Cerebellar cortex (tissue), 1 donor: ENCODE measurements around the gene DCLK2.

Experiments
- DNase-seq: peaks from one replicate; pipeline ENCODE4 v3.0.0-alpha.2; 2015; ENCODE audit warnings: low spot score

DCLK2 gene

DNA sequence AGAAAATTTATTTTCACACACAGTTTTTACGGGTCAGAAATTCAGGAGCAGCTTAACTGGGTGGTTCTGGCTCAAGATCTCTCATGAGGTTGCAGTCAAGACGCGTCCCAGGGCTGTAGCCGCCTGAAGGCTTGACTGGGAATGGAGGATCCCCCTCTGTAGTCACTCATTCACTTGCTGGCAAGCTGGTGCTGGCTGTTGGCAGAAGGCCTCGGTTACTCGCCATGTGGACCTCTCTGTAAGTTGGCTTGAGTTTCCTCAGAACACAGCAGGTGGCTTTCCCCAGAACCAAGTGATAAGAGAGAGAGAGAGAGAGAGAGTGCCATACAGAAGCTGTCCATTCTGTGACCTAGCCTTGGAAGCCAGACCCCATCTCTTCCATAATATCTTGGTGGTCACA, 132.8 kb downstream of the DCLK2 start:
- DNase-seq: peak; percentile 91

DNA sequence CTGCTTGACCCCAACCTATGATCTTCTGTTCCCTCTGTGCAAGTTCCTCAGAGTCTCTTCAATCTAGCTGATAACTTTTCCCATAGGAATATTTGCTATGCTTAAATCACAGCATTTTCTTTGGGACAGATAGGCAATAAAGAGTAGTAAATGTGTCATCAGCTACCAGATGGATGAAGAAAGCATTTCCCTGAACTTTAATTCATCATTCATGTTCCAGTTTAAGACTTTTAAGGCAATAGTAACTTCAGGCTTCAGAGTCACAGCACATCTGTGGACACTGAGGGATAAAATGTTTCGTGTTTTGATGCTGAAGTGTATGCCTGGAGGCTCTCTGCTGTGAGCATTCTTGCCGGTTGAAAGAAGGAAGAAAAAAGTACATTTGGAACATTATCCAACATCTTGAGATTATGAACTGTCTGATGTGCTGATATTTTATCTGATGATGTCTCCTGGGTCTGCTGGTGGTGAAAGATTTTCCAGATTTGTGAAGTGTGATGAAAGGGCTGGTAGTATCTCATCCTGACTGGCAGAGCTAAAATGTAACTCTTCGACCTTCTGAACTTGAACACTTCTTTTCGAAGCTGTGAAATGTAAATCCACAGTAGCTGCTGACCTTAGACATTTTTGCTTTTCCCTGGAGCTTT, 133.7 kb downstream of the DCLK2 start:
- no peak for DNase-seq

GRCh38 chr4:150212485-150212884, 134.2 kb downstream of the DCLK2 start:
- DNase-seq: no peak

DNA sequence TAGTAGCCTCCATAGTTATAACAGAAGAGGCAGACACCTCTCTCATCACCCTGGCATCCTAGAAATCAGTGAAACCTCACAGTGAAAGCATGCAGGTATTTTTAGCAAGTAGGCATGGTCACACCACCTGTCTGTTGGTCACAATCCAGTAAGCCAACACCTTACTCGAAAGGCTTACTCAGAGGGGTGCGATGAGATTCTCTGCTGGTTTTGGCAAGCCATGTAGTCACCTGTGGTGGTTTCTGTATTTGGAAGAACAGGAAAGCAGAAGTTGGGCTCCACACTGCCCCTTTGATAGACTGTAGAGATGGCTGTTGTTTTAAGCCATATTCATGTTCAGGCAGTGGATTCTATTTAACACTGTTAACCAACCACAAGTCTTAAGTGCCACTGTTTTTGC, 134.7 kb downstream of the DCLK2 start:
- peak; percentile 98 for DNase-seq

GRCh38 chr4:150215601-150216000, 137.4 kb downstream of the DCLK2 start:
- no peak for DNase-seq

DNA sequence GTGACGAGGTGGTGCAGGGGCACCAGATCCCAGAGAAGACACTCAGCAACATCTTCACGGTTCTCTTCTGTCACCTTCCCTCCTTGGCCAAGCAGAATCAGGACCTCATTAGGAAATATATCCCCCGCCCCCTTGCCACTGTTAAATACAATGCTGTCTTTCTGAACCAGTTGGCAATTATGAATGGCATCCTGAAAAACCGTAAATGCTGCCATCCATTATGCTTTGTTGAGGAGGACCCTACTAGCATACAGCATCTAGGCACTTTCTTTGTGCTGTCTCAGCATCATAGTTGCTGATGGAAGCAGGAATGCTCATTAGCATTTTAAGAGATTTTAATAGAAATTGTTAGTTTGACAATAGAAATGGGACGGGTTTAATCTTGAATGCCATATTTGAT, 138.5 kb downstream of the DCLK2 start:
- no peak for DNase-seq

DNA sequence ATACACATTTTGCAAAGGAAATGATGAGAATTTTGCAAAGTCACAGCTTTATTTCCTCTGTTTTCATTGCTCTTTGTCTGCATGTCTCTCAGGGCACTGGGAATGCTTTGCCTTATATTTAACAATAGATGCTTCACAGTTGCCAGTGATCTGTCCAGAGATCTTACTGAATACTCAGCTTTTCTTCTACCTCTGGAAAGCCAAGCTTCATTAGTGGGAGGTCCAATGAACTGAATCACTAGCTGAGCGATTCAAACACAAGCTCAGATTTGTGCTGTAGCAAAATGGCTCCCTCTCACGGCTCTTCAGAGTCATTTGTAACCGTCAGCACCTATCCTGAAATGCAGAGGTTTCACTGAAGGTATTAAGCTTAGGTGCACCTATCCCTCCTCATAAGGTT, 138.9 kb downstream of the DCLK2 start:
- DNase-seq: peak; percentile 34

DNA sequence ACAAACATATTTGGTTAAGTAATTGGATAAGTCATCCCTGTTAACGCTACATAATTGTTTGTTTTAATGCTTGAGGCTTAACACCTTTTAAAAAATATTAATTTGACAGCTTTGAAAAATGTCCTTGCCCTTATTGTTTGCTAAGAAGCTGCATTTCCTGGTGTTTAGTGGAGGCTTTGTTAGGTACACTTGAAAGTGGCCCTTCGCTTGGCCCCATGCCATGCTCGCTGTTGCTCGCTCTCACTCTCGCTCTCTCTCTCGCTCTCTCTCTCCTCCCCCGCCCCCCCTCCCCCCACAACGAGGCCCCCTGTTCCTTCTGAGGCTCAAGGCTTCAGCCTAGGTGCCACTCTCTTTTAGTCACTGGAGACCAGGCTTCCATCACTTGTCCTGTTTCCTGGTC, 139.6 kb downstream of the DCLK2 start:
- DNase-seq: no peak

DNA sequence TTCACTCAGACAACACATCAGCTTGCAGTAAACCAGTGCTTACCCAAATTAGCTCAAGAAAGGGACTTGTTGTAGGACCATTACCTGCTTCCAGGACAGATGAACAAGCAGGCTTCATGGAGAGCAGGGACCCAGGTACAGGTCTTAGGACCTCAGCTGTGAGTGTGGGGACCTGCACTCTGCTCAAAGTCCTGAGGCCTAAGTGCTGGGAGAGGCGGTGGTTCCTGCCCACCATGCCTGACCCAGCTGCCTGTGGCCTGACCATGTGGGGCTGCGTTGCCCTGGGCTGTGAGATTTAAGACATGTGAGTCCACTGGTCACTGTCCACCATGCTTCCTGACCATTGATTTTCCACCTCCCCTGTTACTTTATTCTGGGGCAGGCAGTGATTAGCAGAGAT, 140.2 kb downstream of the DCLK2 start:
- DNase-seq: no peak

DNA sequence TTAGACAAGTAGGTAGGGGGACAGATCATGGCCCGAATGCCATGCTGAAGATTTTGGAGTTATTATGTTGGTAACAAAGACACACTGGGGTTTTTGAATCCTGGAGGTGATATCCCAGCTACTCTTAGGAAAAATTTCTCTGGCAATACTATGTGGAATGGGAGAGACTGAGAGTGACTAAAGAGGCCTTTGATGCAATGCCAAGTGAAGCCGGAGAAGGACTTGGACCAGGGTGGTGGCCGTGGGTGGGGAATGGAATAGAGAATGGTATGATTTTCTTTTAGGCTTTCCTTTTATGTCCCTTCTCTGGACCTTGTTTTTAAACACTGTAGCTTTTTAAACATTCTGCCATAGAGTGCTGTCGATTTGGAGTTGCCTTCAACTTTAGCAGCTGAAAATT, 141.6 kb downstream of the DCLK2 start:
- DNase-seq: no peak

- no peak for DNase-seq
Measured at GRCh38 chr4:150224896-150225591, 146.8 kb downstream of the DCLK2 start.

- no peak for DNase-seq
Measured at GRCh38 chr4:150229520-150229919, 151.3 kb downstream of the DCLK2 start.

DNA sequence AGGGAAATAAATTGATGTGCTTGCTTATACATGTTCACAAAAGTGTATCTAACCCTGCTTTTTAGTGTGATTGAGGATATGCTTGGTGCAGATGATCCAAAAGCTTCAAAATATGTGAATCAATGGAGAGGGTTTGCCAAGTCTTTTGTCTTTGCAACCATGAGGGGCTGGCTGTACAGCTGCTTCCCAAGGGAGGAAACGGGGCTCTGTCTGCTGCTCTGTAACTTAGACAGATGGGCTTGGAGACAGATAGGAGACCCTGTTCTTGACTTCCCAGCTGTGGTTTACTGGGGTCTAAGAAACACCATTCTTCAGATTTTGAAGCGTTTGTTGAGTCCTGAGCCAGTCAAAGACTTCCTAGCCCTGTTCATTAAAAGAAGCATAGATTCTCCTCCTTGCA, 152.3 kb downstream of the DCLK2 start:
- no peak for DNase-seq

- no peak for DNase-seq
Measured at GRCh38 chr4:150231107-150231770, 153.0 kb downstream of the DCLK2 start.

DNA sequence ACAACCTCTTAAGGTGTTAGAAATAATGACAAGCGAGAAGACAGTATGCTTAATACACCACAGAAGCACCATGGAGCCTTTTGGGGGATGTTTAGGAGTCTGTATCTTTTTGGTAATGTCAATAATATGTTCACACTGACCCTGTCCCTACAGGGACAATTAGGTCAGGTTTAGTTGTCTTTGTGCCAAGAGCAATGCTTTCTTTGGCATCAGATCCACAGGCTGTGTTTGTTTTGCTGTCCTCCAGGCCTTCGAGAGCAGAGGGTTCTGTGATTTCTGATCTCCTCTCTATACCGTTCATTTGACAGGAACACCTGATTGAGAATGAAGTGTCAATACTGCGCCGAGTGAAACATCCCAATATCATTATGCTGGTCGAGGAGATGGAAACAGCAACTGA, 153.8 kb downstream of the DCLK2 start:
- no peak for DNase-seq

DNA sequence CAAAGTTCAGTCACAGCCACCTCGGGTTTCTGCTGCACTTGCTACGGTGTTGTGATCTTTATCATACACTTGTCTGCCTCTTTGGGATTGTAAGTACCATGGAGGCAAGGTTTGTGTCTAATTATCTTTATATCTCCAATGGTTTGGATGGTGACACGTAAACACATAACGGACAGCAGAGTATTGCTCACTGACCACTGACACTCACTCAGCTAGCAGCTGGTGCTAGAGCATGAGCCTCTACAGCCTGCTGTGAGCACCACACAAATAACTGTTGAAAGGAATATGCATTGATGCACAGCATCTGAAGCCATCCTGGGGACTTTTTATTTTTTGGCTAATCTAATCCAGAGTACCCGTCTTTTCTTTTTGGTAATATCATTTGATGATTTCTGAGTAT, 156.0 kb downstream of the DCLK2 start:
- DNase-seq: no peak

- DNase-seq: no peak
Measured at GRCh38 chr4:150235317-150235716, 157.1 kb downstream of the DCLK2 start.

GRCh38 chr4:150235808-150236271, 157.6 kb downstream of the DCLK2 start:
- DNase-seq: no peak

- DNase-seq: no peak
Measured at GRCh38 chr4:150236626-150237025, 158.4 kb downstream of the DCLK2 start.

DNA sequence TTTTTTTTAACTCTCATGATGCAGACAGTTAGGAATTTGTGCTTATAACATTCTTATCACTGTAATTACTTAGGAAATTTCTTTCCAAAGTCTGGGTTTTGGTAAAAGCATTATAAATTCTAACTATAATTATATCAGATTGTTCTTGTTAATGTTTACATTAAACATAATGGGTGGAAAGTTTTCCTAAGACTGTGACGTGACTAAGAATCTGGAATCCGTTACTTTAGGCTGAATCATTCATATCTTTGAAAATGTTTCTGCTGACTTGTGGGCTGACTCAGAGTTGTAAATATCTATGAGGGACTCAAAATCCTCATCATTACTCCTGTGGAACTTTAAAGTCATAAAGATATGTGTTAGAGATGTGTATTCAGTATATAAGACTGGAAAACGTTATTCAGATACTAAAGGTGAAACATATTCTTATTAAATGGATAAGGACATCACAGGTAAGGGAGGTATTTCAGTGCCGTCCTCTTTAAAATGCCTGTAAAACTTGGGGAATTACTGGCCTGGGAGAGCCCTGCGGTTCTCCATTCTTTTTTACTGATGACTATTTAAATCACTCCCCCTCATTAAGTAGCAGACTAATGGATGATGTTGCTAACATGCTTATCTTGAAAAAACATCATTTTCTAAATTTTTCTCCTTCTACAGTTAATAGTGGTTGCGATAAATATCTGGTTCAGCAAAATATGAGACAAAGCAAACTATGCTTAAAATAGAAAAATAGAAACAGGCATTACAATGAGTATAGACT, 159.0 kb downstream of the DCLK2 start:
- no peak for DNase-seq

- no peak for DNase-seq
Measured at GRCh38 chr4:150238591-150238990, 160.3 kb downstream of the DCLK2 start.

DNA sequence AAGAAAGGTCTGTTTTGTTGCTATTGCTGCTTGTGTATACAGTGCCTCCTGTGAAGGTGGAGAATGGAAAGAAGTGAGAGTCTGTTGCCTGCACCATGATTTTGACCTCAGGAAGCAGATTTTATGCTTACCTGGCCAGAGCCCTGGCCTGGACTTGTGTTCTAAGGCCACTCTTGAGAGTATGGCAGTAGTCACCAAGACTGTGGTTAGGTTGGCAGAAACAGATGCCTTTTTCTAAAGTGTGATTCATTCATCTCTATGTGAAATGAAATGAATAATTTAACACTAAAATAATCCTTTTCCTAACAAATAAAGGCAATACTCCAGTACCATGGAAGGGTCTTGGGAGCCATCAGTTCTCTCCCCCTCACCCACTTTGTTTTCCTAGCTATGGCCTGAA, 161.8 kb downstream of the DCLK2 start:
- DNase-seq: no peak
